Natural killer cell (primary cell): ENCODE measurements around the gene USP10. TPM values are rescaled to one million over a fixed set of nuclear protein-coding genes. Genes with fewer than 3 reads are reported as not detected.
A peak's percentile ranks its signal among the peaks of the same experiment; 100 is the strongest.
"Not testable (repeated sequence)": the region's sequence is repeated elsewhere in the genome, so short reads cannot be mapped to it uniquely, and the experiment has no call there.

Experiments
- ATAC-seq, 3 donors: fragments of 150-1000 bp in 2 of 3; fragments of 200-7000 bp in 1 of 3; cut with Tn5 transposase; 1 replicate in 1 of 3; 2 replicates in 2 of 3; pipeline ENCODE4 v1.10.0; 2021; ENCODE audit warnings: mild to moderate bottlenecking in 2 of 3, moderate library complexity in 2 of 3
- DNase-seq, 2 donors: peaks; one replicate each; pipeline versions ENCODE4 v3.0.0 to v3.0.0-alpha.2; 2013 to 2021; ENCODE audit warnings: mixed read lengths in 1 of 2
- H3K27ac ChIP-seq: one replicate; pipeline ENCODE4 v1.5.1; 2013; ENCODE audit warnings: mild to moderate bottlenecking, low read length
- H3K27me3 ChIP-seq: one replicate; pipeline ENCODE4 v1.6.1; 2013; ENCODE audit warnings: low read length; ENCODE audit not compliant: control insufficient read depth, insufficient read depth
- H3K36me3 ChIP-seq: one replicate; pipeline ENCODE4 v1.6.1; 2013; ENCODE audit warnings: low read length; ENCODE audit not compliant: control insufficient read depth, insufficient read depth
- H3K4me1 ChIP-seq: one replicate; pipeline ENCODE4 v1.6.1; 2013; ENCODE audit warnings: low read length; ENCODE audit not compliant: control insufficient read depth, insufficient read depth
- H3K4me3 ChIP-seq: one replicate; pipeline ENCODE4 v1.5.1; 2013; ENCODE audit warnings: low read length
- H3K9me3 ChIP-seq: one replicate; pipeline ENCODE4 v1.6.1; 2013; ENCODE audit warnings: low read length; ENCODE audit not compliant: control insufficient read depth, insufficient read depth
- H3K27ac Mint-ChIP-seq, 2 donors: one replicate each; pipeline ENCODE4 v1.8.0; 2022; ENCODE audit warnings: mild to moderate bottlenecking in 2 of 2, mixed read lengths in 2 of 2, moderate library complexity in 1 of 2
- H3K27me3 Mint-ChIP-seq, 2 donors: one replicate each; pipeline ENCODE4 v1.8.0; 2022; ENCODE audit warnings: low read depth in 2 of 2, mixed read lengths in 2 of 2
- H3K36me3 Mint-ChIP-seq: one replicate; pipeline ENCODE4 v1.8.0; 2022; ENCODE audit warnings: mixed read lengths
- H3K4me1 Mint-ChIP-seq, 2 donors: one replicate each; pipeline ENCODE4 v1.8.0; 2022; ENCODE audit warnings: mixed read lengths in 2 of 2
- H3K4me3 Mint-ChIP-seq: one replicate; pipeline ENCODE4 v1.8.0; 2022; ENCODE audit warnings: mild to moderate bottlenecking, moderate library complexity, mixed read lengths
- H3K9me3 Mint-ChIP-seq, 2 donors: one replicate each; pipeline ENCODE4 v1.8.0; 2022; ENCODE audit warnings: mixed read lengths in 2 of 2
- CTCF ChIP-seq: fragments of 200-600 bp; IDR thresholded peaks from one replicate; pipeline ENCODE4 v1.8.0; 2022; ENCODE audit warnings: antibody characterized with exemption
- WGBS: methylation state at CpG from one replicate; pipeline ENCODE4 v1.1.7; 2013; ENCODE audit warnings: missing lambda C conversion rate; ENCODE audit not compliant: insufficient coverage; 5-methylcytosine and 5-hydroxymethylcytosine counted together
- intact Hi-C: fragments of 100-400 bp; cut with micrococcal nuclease; formaldehyde crosslinking; loops from one replicate; pipeline ENCODE4 v1.14.2; 2022
- total RNA-seq, 4 donors: library from RNA; stranded (reverse); fragments of 120-200 nt in 1 of 4; gene quantifications; one replicate each; pipeline versions ENCODE4 v1.2.3 to v1.2.4, GENCODE V29; 2013 to 2022

USP10 gene
- total RNA-seq, 3 donors from 2014 or later (not counting 1 experiment from before 2014, with no cell fraction given): 78.4 to 103 (median 100) TPM

DNA sequence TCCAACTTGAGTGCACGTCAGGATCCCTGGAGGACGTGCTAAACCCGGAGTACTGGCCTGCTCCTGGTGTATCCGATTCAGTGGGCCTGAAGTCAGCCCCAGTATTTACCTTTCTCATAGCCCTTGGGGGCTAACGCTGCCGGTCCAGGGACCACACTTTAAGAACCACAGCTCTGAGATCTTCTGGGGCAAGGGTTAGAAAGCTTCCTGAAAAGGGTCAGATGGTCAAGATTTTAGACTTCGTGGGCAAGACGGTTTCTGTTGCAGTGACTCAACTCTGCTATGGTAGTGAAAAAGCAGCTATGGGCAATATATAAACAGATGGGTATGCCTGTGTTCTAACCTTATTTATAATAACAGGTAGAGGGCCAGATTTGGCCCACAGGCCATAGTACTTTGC is 14.6 kb upstream of the USP10 start:
- no peak overlapping the region for H3K27ac Mint-ChIP-seq
- WGBS: 76% methylated on average over 8 of the region's 8 CpGs

DNA sequence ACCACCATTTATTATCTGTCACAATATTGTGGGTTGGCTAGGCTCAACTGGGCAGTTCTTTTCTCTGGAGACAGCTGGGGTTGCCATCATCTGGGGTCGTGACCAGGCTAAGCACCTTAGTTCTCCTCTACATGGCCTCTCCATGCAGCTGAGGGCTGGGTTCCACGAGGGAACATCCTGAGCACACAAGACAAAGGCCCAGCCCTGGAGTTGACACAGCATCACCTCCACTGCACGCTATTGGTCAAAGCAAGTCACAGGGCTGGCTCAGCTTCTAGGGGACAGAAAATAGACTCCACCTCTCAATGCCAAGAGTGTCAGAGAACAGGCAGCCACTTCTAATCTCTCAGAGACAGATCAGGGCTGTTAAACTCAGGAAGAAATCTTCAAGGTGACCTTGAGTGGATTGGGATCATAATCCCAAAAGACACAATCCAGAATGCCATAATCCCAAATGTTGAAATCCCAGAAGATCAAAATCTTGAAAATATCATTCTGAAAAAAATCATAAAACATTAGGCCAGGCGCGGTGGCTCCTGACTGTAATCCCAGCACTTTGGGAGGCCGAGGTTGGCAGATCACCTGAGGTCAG is 13.0 kb upstream of the USP10 start:
- H3K36me3 ChIP-seq: no peaks in the 10 kb centered on the region
- Mint-ChIP-seq H3K9me3 (no peaks in the 10 kb centered on the region), H3K36me3 (no peaks in the 10 kb centered on the region), H3K27me3 (peaks cover 22 to 28% of the 10 kb centered on the region in 2 donors), H3K4me1 (no peaks in the 10 kb centered on the region), H3K27ac (no peak overlapping the region), H3K4me3 (no peak overlapping the region)
- WGBS: 88% methylated on average over 6 of the region's 6 CpGs
- TF ChIP-seq CTCF: no peak
- DNase-seq (no peak), ATAC-seq (peak in 1 of 3 donors; percentile 36)
- H3K27me3 ChIP-seq: no peaks in the 10 kb centered on the region
- no peaks in the 10 kb centered on the region for H3K4me1 ChIP-seq
- no peak overlapping the region for H3K27ac ChIP-seq
- no peaks in the 10 kb centered on the region for H3K9me3 ChIP-seq
- no peak overlapping the region for H3K4me3 ChIP-seq
- intact Hi-C loops: no loop called here

More for the DNA sequence above, 14.6 kb upstream of the USP10 start:
- peaks cover 19 to 26% of the 10 kb centered on the region in 2 donors for H3K27me3 Mint-ChIP-seq
- H3K9me3 Mint-ChIP-seq: no peaks in the 10 kb centered on the region
- intact Hi-C loops: no loop called here
- H3K4me3 ChIP-seq: no peak overlapping the region
- H3K4me3 Mint-ChIP-seq: no peak overlapping the region
- H3K9me3 ChIP-seq: no peaks in the 10 kb centered on the region
- no peak overlapping the region for H3K27ac ChIP-seq
- no peaks in the 10 kb centered on the region for H3K4me1 Mint-ChIP-seq
- no peaks in the 10 kb centered on the region for H3K36me3 Mint-ChIP-seq
- H3K4me1 ChIP-seq: no peaks in the 10 kb centered on the region
- DNase-seq (no peak), ATAC-seq (no peak)
- no peaks in the 10 kb centered on the region for H3K36me3 ChIP-seq
- no peaks in the 10 kb centered on the region for H3K27me3 ChIP-seq
- TF ChIP-seq CTCF: no peak

GRCh38 chr16:84687715-84688114 is 12.1 kb upstream of the USP10 start:
- Mint-ChIP-seq H3K4me3 (no peak overlapping the region), H3K27ac (no peak overlapping the region), H3K27me3 (peaks cover 22 to 28% of the 10 kb centered on the region in 2 donors), H3K4me1 (no peaks in the 10 kb centered on the region), H3K9me3 (no peaks in the 10 kb centered on the region), H3K36me3 (no peaks in the 10 kb centered on the region)
- Histone ChIP-seq H3K4me3 (no peak overlapping the region), H3K27ac (no peak overlapping the region), H3K36me3 (no peaks in the 10 kb centered on the region), H3K27me3 (no peaks in the 10 kb centered on the region), H3K4me1 (no peaks in the 10 kb centered on the region), H3K9me3 (no peaks in the 10 kb centered on the region)
- WGBS: 46% methylated on average over 5 of the region's 6 CpGs
- intact Hi-C loops: no loop called here
- DNase-seq (no peak), ATAC-seq (no peak)
- no peak for TF ChIP-seq CTCF

GRCh38 chr16:84688163-84688562 is 11.6 kb upstream of the USP10 start:
- intact Hi-C loops: not testable (repeated sequence)
- peaks cover 22 to 28% of the 10 kb centered on the region in 2 donors for H3K27me3 Mint-ChIP-seq

More at GRCh38 chr16:84688163-84688562, 11.6 kb upstream of the USP10 start:
- H3K4me3 Mint-ChIP-seq, H3K36me3 Mint-ChIP-seq, H3K27ac Mint-ChIP-seq, H3K4me1 ChIP-seq, H3K4me3 ChIP-seq, H3K9me3 Mint-ChIP-seq, H3K27ac ChIP-seq, ATAC-seq, H3K4me1 Mint-ChIP-seq, H3K36me3 ChIP-seq, DNase-seq, H3K27me3 ChIP-seq, H3K9me3 ChIP-seq: not testable (repeated sequence)
- 96% methylated on average over 4 of the region's 4 CpGs for WGBS
